ENCODE measurements around the gene USP54. TPM values are rescaled to one million over a fixed set of nuclear protein-coding genes. Genes with fewer than 3 reads are reported as not detected.
A peak's percentile ranks its signal among the peaks of the same experiment; 100 is the strongest.

USP54 gene
- total RNA-seq, 1 experiment from 2014 or later, result 17.5 TPM

GRCh38 chr10:73537288-73537687 lies 53.9 kb downstream of the USP54 start:
- H3K27ac ChIP-seq, result no peak overlapping the region
- no peaks in the 10 kb centered on the region for H3K27me3 ChIP-seq (replicated peaks)
- no peak for DNase-seq (ENCODE audit: low read depth in 1 of 2, low spot score in 2 of 2)
- no peaks in the 10 kb centered on the region for H3K9me3 ChIP-seq (replicated peaks)
- H3K4me3 ChIP-seq, result no peak overlapping the region
- H3K4me1 ChIP-seq (replicated peaks), result no peaks in the 10 kb centered on the region
- peaks cover 14% of the 10 kb centered on the region for H3K36me3 ChIP-seq

GRCh38 chr10:73534857-73535256 lies 56.3 kb downstream of the USP54 start:
- H3K27me3 ChIP-seq (replicated peaks), result no peaks in the 10 kb centered on the region
- no peak overlapping the region for H3K27ac ChIP-seq
- H3K4me1 ChIP-seq (replicated peaks), result no peaks in the 10 kb centered on the region

GRCh38 chr10:73529089-73529832 lies 61.9 kb downstream of the USP54 start:
- no peak overlapping the region for H3K4me3 ChIP-seq
- H3K27me3 ChIP-seq (replicated peaks), result no peaks in the 10 kb centered on the region
- no peak overlapping the region for H3K27ac ChIP-seq
- no peaks in the 10 kb centered on the region for H3K4me1 ChIP-seq (replicated peaks)
- H3K9me3 ChIP-seq (replicated peaks), result no peaks in the 10 kb centered on the region
- DNase-seq (ENCODE audit: low read depth in 1 of 2, low spot score in 2 of 2), result peak; percentile 57 to 63
- peaks cover 19% of the 10 kb centered on the region for H3K36me3 ChIP-seq

More at GRCh38 chr10:73534857-73535256, 56.3 kb downstream of the USP54 start:
- H3K9me3 ChIP-seq (replicated peaks), result no peaks in the 10 kb centered on the region
- no peak overlapping the region for H3K4me3 ChIP-seq
- H3K36me3 ChIP-seq, result peaks cover 11% of the 10 kb centered on the region
- no peak for DNase-seq (ENCODE audit: low read depth in 1 of 2, low spot score in 2 of 2)

- H3K27ac ChIP-seq, result no peak overlapping the region
- no peaks in the 10 kb centered on the region for H3K9me3 ChIP-seq (replicated peaks)
- no peak overlapping the region for H3K4me3 ChIP-seq
- peaks cover 18% of the 10 kb centered on the region for H3K36me3 ChIP-seq
- H3K4me1 ChIP-seq (replicated peaks), result peaks cover 7% of the 10 kb centered on the region
- DNase-seq (ENCODE audit: low read depth in 1 of 2, low spot score in 2 of 2), result no peak
- H3K27me3 ChIP-seq (replicated peaks), result no peaks in the 10 kb centered on the region
These were observed 68.9 kb downstream of the USP54 start for GRCh38 chr10:73522263-73522662.

- Histone ChIP-seq H3K4me3 (no peak overlapping the region), H3K27ac (no peak overlapping the region), H3K27me3 (replicated peaks) (no peaks in the 10 kb centered on the region), H3K9me3 (replicated peaks) (no peaks in the 10 kb centered on the region), H3K4me1 (replicated peaks) (peaks cover 10% of the 10 kb centered on the region), H3K36me3 (peaks cover 21% of the 10 kb centered on the region)
- no peak for DNase-seq (ENCODE audit: low read depth in 1 of 2, low spot score in 2 of 2)
These were observed 71.8 kb downstream of the USP54 start for GRCh38 chr10:73519336-73519735.

- no peaks in the 10 kb centered on the region for H3K9me3 ChIP-seq (replicated peaks)
- H3K27ac ChIP-seq, result no peak overlapping the region
- peaks cover 10% of the 10 kb centered on the region for H3K4me1 ChIP-seq (replicated peaks)
- peaks cover 17% of the 10 kb centered on the region for H3K36me3 ChIP-seq
- peak in 1 of 2 experiments; percentile 25 for DNase-seq (ENCODE audit: low read depth in 1 of 2, low spot score in 2 of 2)
- H3K4me3 ChIP-seq, result no peak overlapping the region
- H3K27me3 ChIP-seq (replicated peaks), result no peaks in the 10 kb centered on the region
These were observed 73.8 kb downstream of the USP54 start for GRCh38 chr10:73517166-73517888.

- no peak for DNase-seq (ENCODE audit: low read depth in 1 of 2, low spot score in 2 of 2)
- Histone ChIP-seq H3K27me3 (replicated peaks) (no peaks in the 10 kb centered on the region), H3K4me1 (replicated peaks) (peaks cover 3% of the 10 kb centered on the region), H3K4me3 (no peak overlapping the region), H3K36me3 (peaks cover 12% of the 10 kb centered on the region), H3K27ac (no peak overlapping the region), H3K9me3 (replicated peaks) (no peaks in the 10 kb centered on the region)
These were observed 78.9 kb downstream of the USP54 start for GRCh38 chr10:73512207-73512743.

- no peak for DNase-seq (ENCODE audit: low read depth in 1 of 2, low spot score in 2 of 2)
- no peak overlapping the region for H3K4me3 ChIP-seq
- no peaks in the 10 kb centered on the region; the same call in 1 of the 2 replicates for H3K36me3 ChIP-seq
- H3K9me3 ChIP-seq (replicated peaks), result no peaks in the 10 kb centered on the region
- no peaks in the 10 kb centered on the region for H3K4me1 ChIP-seq (replicated peaks)
- H3K27me3 ChIP-seq (replicated peaks), result no peaks in the 10 kb centered on the region
- H3K27ac ChIP-seq, result no peak overlapping the region
These were observed 81.4 kb downstream of the USP54 start for GRCh38 chr10:73509695-73510094.

GRCh38 chr10:73506491-73506890 lies 84.7 kb downstream of the USP54 start:
- Histone ChIP-seq H3K4me3 (no peak overlapping the region), H3K27ac (no peak overlapping the region), H3K36me3 (peaks cover 20% of the 10 kb centered on the region)

GRCh38 chr10:73506074-73506473 lies 85.1 kb downstream of the USP54 start:
- Histone ChIP-seq H3K4me3 (no peak overlapping the region), H3K27me3 (replicated peaks) (no peaks in the 10 kb centered on the region), H3K4me1 (replicated peaks) (no peaks in the 10 kb centered on the region), H3K27ac (no peak overlapping the region), H3K9me3 (replicated peaks) (no peaks in the 10 kb centered on the region), H3K36me3 (peaks cover 20% of the 10 kb centered on the region)
- DNase-seq (ENCODE audit: low read depth in 1 of 2, low spot score in 2 of 2), result no peak

More at GRCh38 chr10:73506491-73506890, 84.7 kb downstream of the USP54 start:
- no peaks in the 10 kb centered on the region for H3K27me3 ChIP-seq (replicated peaks)
- H3K4me1 ChIP-seq (replicated peaks), result no peaks in the 10 kb centered on the region
- H3K9me3 ChIP-seq (replicated peaks), result no peaks in the 10 kb centered on the region
- no peak for DNase-seq (ENCODE audit: low read depth in 1 of 2, low spot score in 2 of 2)

GRCh38 chr10:73503037-73503436 lies 88.1 kb downstream of the USP54 start:
- Histone ChIP-seq H3K9me3 (replicated peaks) (no peaks in the 10 kb centered on the region), H3K27ac (no peak overlapping the region), H3K27me3 (replicated peaks) (no peaks in the 10 kb centered on the region), H3K36me3 (peaks cover 28% of the 10 kb centered on the region), H3K4me3 (no peak overlapping the region), H3K4me1 (replicated peaks) (no peaks in the 10 kb centered on the region)
- no peak for DNase-seq (ENCODE audit: low read depth in 1 of 2, low spot score in 2 of 2)

- H3K27me3 ChIP-seq (replicated peaks), result no peaks in the 10 kb centered on the region
- no peak overlapping the region for H3K4me3 ChIP-seq
- DNase-seq (ENCODE audit: low read depth in 1 of 2, low spot score in 2 of 2), result no peak
- peaks cover 2% of the 10 kb centered on the region for H3K4me1 ChIP-seq (replicated peaks)
- no peaks in the 10 kb centered on the region for H3K9me3 ChIP-seq (replicated peaks)
- H3K27ac ChIP-seq, result no peak overlapping the region
- H3K36me3 ChIP-seq, result peaks cover 34% of the 10 kb centered on the region
These were observed 89.5 kb downstream of the USP54 start for GRCh38 chr10:73501651-73502050.

- H3K36me3 ChIP-seq, result peaks cover 19% of the 10 kb centered on the region
- H3K27ac ChIP-seq, result no peak overlapping the region
- no peak for DNase-seq (ENCODE audit: low read depth in 1 of 2, low spot score in 2 of 2)
- H3K4me1 ChIP-seq (replicated peaks), result peaks cover 16% of the 10 kb centered on the region
- no peaks in the 10 kb centered on the region for H3K9me3 ChIP-seq (replicated peaks)
- H3K27me3 ChIP-seq (replicated peaks), result no peaks in the 10 kb centered on the region
- no peak overlapping the region for H3K4me3 ChIP-seq
These were observed 93.5 kb downstream of the USP54 start for GRCh38 chr10:73497623-73498022.
